ENCODE measurements around the gene SAMD14. TPM values are rescaled to one million over a fixed set of nuclear protein-coding genes. Genes with fewer than 3 reads are reported as not detected.
A peak's percentile ranks its signal among the peaks of the same experiment; 100 is the strongest.

Gene SAMD14
- polyA plus RNA-seq, 2 of the 4 experiments (the other 2 are of a cell fraction), result 0.12 to 0.75 TPM

DNA sequence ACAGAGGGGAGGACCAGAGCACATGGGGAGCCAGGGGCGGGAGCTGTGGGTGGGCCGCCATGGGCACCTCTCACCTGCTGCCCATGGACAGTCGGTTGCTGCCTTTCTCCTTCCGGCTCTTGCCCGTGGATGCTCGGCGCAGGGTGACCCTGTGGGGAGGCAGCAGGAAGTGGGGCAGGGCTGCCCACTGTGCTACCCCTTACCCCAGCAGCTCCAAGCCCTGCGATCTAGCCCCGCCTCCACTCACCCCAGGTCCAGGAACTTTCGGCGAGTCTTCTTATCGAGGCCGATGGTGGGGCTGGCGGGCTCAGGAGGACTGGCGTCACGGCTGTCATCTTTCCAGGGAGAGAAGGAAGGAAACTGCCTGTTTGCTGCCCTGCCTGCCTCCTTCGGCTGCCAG, 14.2 kb downstream of the SAMD14 start:
- peaks cover 10% of the 10 kb centered on the region; the same call in 1 of the 3 replicates for H3K4me1 ChIP-seq
- 90% methylated on average over 17 of the region's 17 CpGs for WGBS (ENCODE audit: missing lambda C conversion rate)
- no peaks in the 10 kb centered on the region for H3K9me3 ChIP-seq
- H3K4me3 ChIP-seq, result no peak overlapping the region
- ChIA-PET POLR2A (no interaction called here), CTCF (interaction anchor here (1.1 to 60.2 kb wide), 18 partner anchors 11 to 195 kb away, joined by 3 to 1356 read pairs (median 6); partner anchors contain the start of genes PDK2, PPP1R9B, SAMD14 and SGCA)
- DNase-seq (ENCODE audit: low read depth in 1 of 2, low spot score in 1 of 2), result no peak
- no peak for TF ChIP-seq RARB (CRISPR knock-in tag; IDR thresholded peaks at IDR 0.05)
- no peak for TF ChIP-seq HOXA7 (CRISPR knock-in tag; IDR thresholded peaks at IDR 0.05)
- FAIRE-seq, result no peak
- no peak for ATAC-seq
- H3K4me2 ChIP-seq, result no peak overlapping the region
- H3K27ac ChIP-seq, result no peak overlapping the region

DNA sequence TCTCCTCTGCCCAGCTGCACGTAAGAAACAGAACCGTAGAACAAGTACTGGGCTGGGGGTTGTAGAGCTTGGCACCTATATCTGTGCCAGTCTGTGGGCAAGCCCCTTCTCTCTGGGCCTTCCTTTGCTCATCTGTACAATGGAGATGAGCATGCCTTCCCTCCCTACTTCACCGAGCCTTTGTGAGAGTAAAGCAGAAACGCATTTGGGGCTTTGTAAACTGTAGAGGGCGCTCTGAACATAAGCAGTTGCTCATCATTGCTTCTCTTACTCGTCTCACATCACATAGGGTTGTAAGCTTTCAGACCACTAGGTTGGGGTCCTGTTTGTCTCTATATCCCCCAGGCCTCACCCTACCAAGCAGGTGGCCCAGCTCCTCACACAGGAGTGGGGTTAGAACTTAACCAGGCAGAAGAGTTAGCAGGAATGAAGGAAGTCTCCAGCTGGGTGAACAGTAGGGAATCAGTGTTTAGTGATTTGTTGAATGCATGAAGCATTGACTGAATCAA, 15.1 kb downstream of the SAMD14 start:
- FAIRE-seq, result no peak
- Histone ChIP-seq H3K27ac (no peak overlapping the region), H3K4me3 (no peak overlapping the region), H3K4me2 (no peak overlapping the region), H3K9me3 (no peaks in the 10 kb centered on the region), H3K4me1 (peaks cover 10% of the 10 kb centered on the region; the same call in 1 of the 3 replicates)
- ATAC-seq, result peak; percentile 17 to 69; a peak in 4 of 6 replicates
- CTCF ChIA-PET, result interaction anchor here (0.8 to 60.2 kb wide), 28 partner anchors 10 to 203 kb away, joined by 3 to 1356 read pairs (median 4); partner anchors contain the start of genes PDK2, PPP1R9B, SAMD14 and TMEM92
- peak; percentile 66 to 82 for DNase-seq (ENCODE audit: low read depth in 1 of 2, low spot score in 1 of 2)
- WGBS (ENCODE audit: missing lambda C conversion rate), result 23% methylated on average over 6 of the region's 6 CpGs
- POLR2A ChIA-PET, result no interaction called here
- TF ChIP-seq, protein P1, sequence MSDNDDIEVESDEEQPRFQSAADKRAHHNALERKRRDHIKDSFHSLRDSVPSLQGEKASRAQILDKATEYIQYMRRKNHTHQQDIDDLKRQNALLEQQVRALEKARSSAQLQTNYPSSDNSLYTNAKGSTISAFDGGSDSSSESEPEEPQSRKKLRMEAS (IDR thresholded peaks at IDR 0.05), result 0 out of 2 replicates have a peak, but pooled peaks have one; percentile 12
- TF ChIP-seq BHLHE40 (IDR thresholded peaks at IDR 0.05; ENCODE audit: low read depth, low read length) (no peak), FOSB (CRISPR knock-in tag; IDR thresholded peaks at IDR 0.05) (0 out of 2 replicates have a peak, but pooled peaks have one; percentile 31), RNF2 (IDR thresholded peaks at IDR 0.05; ENCODE audit: borderline replicate concordance, low read depth) (no peak), MAFK (IDR thresholded peaks at IDR 0.05; ENCODE audit: partially characterized antibody) (no peak), CHD2 (IDR thresholded peaks at IDR 0.05; ENCODE audit: low read length, partially characterized antibody) (no peak), ZNF302 (CRISPR knock-in tag; IDR thresholded peaks at IDR 0.05) (no peak), SMC3 (IDR thresholded peaks at IDR 0.05) (peak; percentile 30; the same call in 1 of the 3 replicates), NPAS2 (CRISPR knock-in tag; IDR thresholded peaks at IDR 0.05; ENCODE audit: borderline replicate concordance) (no peak), PHF8 (IDR thresholded peaks at IDR 0.05; ENCODE audit: borderline replicate concordance, low read depth) (no peak), CBX2 (IDR thresholded peaks at IDR 0.05; ENCODE audit: borderline replicate concordance, low read depth) (no peak), EHF (CRISPR knock-in tag; IDR thresholded peaks at IDR 0.05) (no peak), ZSCAN20 (CRISPR knock-in tag; IDR thresholded peaks at IDR 0.05) (no peak), POLR2AphosphoS2 (conservative IDR thresholded peaks at IDR 0.05; ENCODE audit: low read length) (no peak), HOXB5 (CRISPR knock-in tag; IDR thresholded peaks at IDR 0.05) (no peak), RAD21 (conservative IDR thresholded peaks at IDR 0.05 in 1 of 2, IDR thresholded peaks at IDR 0.05 in 1 of 2) (peak; percentile 66 to 83), HDAC2 (IDR thresholded peaks at IDR 0.05) (no peak), RFX5 (IDR thresholded peaks at IDR 0.05) (no peak), GATA3 (IDR thresholded peaks at IDR 0.05; ENCODE audit: borderline replicate concordance) (no peak), JUN (IDR thresholded peaks at IDR 0.05) (no peak), SREBF2 (IDR thresholded peaks at IDR 0.05) (no peak), FOSL2 (IDR thresholded peaks at IDR 0.05) (no peak), FOSL2 (CRISPR knock-in tag; IDR thresholded peaks at IDR 0.05) (no peak)
- TF ChIP-seq, protein P2, sequence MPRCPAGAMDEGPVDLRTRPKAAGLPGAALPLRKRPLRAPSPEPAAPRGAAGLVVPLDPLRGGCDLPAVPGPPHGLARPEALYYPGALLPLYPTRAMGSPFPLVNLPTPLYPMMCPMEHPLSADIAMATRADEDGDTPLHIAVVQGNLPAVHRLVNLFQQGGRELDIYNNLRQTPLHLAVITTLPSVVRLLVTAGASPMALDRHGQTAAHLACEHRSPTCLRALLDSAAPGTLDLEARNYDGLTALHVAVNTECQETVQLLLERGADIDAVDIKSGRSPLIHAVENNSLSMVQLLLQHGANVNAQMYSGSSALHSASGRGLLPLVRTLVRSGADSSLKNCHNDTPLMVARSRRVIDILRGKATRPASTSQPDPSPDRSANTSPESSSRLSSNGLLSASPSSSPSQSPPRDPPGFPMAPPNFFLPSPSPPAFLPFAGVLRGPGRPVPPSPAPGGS (IDR thresholded peaks at IDR 0.05), result no peak
- TF ChIP-seq, protein P3, sequence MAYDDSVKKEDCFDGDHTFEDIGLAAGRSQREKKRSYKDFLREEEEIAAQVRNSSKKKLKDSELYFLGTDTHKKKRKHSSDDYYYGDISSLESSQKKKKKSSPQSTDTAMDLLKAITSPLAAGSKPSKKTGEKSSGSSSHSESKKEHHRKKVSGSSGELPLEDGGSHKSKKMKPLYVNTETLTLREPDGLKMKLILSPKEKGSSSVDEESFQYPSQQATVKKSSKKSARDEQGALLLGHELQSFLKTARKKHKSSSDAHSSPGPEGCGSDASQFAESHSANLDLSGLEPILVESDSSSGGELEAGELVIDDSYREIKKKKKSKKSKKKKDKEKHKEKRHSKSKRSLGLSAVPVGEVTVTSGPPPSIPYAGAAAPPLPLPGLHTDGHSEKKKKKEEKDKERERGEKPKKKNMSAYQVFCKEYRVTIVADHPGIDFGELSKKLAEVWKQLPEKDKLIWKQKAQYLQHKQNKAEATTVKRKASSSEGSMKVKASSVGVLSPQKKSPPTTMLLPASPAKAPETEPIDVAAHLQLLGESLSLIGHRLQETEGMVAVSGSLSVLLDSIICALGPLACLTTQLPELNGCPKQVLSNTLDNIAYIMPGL (CRISPR knock-in tag; IDR thresholded peaks at IDR 0.05; ENCODE audit: borderline replicate concordance), result no peak
- TF ChIP-seq, protein P4, sequence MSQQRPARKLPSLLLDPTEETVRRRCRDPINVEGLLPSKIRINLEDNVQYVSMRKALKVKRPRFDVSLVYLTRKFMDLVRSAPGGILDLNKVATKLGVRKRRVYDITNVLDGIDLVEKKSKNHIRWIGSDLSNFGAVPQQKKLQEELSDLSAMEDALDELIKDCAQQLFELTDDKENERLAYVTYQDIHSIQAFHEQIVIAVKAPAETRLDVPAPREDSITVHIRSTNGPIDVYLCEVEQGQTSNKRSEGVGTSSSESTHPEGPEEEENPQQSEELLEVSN (IDR thresholded peaks at IDR 0.05; ENCODE audit: borderline replicate concordance, low read depth), result no peak
- TF ChIP-seq, protein P5, sequence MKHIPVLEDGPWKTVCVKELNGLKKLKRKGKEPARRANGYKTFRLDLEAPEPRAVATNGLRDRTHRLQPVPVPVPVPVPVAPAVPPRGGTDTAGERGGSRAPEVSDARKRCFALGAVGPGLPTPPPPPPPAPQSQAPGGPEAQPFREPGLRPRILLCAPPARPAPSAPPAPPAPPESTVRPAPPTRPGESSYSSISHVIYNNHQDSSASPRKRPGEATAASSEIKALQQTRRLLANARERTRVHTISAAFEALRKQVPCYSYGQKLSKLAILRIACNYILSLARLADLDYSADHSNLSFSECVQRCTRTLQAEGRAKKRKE (CRISPR knock-in tag; IDR thresholded peaks at IDR 0.05; ENCODE audit: low read depth), result no peak
- TF ChIP-seq, protein P6, sequence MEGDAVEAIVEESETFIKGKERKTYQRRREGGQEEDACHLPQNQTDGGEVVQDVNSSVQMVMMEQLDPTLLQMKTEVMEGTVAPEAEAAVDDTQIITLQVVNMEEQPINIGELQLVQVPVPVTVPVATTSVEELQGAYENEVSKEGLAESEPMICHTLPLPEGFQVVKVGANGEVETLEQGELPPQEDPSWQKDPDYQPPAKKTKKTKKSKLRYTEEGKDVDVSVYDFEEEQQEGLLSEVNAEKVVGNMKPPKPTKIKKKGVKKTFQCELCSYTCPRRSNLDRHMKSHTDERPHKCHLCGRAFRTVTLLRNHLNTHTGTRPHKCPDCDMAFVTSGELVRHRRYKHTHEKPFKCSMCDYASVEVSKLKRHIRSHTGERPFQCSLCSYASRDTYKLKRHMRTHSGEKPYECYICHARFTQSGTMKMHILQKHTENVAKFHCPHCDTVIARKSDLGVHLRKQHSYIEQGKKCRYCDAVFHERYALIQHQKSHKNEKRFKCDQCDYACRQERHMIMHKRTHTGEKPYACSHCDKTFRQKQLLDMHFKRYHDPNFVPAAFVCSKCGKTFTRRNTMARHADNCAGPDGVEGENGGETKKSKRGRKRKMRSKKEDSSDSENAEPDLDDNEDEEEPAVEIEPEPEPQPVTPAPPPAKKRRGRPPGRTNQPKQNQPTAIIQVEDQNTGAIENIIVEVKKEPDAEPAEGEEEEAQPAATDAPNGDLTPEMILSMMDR (IDR thresholded peaks at IDR 0.05), result peak; percentile 76
- TF ChIP-seq, protein P7, sequence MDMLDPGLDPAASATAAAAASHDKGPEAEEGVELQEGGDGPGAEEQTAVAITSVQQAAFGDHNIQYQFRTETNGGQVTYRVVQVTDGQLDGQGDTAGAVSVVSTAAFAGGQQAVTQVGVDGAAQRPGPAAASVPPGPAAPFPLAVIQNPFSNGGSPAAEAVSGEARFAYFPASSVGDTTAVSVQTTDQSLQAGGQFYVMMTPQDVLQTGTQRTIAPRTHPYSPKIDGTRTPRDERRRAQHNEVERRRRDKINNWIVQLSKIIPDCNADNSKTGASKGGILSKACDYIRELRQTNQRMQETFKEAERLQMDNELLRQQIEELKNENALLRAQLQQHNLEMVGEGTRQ (IDR thresholded peaks at IDR 0.05), result no peak

Data from A549 (cell line).